ENCODE measurements around the gene ALDH1A3. TPM values are rescaled to one million over a fixed set of nuclear protein-coding genes. Genes with fewer than 3 reads are reported as not detected.

ALDH1A3 gene
- total RNA-seq, 2 experiments from 2014 or later: not detected

DNA sequence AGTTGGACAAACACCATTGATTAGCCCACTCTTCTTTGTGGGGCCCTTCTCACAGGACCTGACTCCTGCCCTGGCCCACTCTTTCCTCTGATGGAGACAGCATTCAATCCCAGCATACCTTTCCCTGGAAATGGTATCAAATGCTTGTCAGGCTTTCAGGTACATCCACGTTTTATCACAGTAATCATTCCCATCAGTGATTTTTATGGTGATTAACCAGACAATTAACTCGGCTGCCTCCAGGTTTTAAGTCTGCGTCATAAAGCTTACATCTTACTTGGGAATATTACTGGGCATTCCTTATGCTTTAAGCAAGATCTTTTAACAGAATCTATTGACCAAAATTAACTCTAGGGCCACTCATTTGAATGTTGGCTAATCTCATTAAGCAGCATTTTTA is 72.9 kb downstream of the ALDH1A3 start:
- no peaks in the 10 kb centered on the region for H3K36me3 ChIP-seq (ENCODE audit: insufficient read depth, low read length)
- no peaks in the 10 kb centered on the region for H3K36me3 Mint-ChIP-seq (ENCODE audit: low read depth)
- H3K27me3 ChIP-seq (ENCODE audit: control insufficient read depth in 1 of 2, insufficient read depth in 2 of 2, low read length in 2 of 2): peaks cover 3 to 11% of the 10 kb centered on the region in 2 experiments
- H3K4me3 ChIP-seq (ENCODE audit: low read length): no peak overlapping the region
- no peak for ATAC-seq (ENCODE audit: poor library complexity)
- TF ChIP-seq, protein P1, sequence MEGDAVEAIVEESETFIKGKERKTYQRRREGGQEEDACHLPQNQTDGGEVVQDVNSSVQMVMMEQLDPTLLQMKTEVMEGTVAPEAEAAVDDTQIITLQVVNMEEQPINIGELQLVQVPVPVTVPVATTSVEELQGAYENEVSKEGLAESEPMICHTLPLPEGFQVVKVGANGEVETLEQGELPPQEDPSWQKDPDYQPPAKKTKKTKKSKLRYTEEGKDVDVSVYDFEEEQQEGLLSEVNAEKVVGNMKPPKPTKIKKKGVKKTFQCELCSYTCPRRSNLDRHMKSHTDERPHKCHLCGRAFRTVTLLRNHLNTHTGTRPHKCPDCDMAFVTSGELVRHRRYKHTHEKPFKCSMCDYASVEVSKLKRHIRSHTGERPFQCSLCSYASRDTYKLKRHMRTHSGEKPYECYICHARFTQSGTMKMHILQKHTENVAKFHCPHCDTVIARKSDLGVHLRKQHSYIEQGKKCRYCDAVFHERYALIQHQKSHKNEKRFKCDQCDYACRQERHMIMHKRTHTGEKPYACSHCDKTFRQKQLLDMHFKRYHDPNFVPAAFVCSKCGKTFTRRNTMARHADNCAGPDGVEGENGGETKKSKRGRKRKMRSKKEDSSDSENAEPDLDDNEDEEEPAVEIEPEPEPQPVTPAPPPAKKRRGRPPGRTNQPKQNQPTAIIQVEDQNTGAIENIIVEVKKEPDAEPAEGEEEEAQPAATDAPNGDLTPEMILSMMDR (IDR thresholded peaks at IDR 0.05): no peak
- H3K27me3 Mint-ChIP-seq: peaks cover 27% of the 10 kb centered on the region
- no peak overlapping the region for H3K27ac ChIP-seq (ENCODE audit: low read depth in 1 of 2, low read length in 2 of 2)
- no peaks in the 10 kb centered on the region for H3K9me3 ChIP-seq (ENCODE audit: control insufficient read depth in 1 of 2, insufficient read depth in 1 of 2, low read length in 2 of 2)
- H3K9me3 Mint-ChIP-seq: no peaks in the 10 kb centered on the region
- POLR2A ChIA-PET: no interaction called here
- H3K27ac Mint-ChIP-seq: no peak overlapping the region
- H3K4me1 ChIP-seq (ENCODE audit: insufficient read depth, low read length): no peaks in the 10 kb centered on the region
- H3K4me1 Mint-ChIP-seq (ENCODE audit: low read depth): no peaks in the 10 kb centered on the region
- intact Hi-C loops (cut with DNase I, micrococcal nuclease): no loop called here
- no peak overlapping the region for H3K4me3 Mint-ChIP-seq
- no peak for DNase-seq
- CTCF ChIA-PET: no interaction called here

GRCh38 chr15:100958326-100959065 is 78.9 kb downstream of the ALDH1A3 start:
- ChIA-PET CTCF (no interaction called here), POLR2A (no interaction called here)
- H3K27ac Mint-ChIP-seq: no peak overlapping the region
- DNase-seq (peak in 2 of 14 experiments; percentile 27 to 32), ATAC-seq (ENCODE audit: poor library complexity) (no peak)
- H3K4me1 Mint-ChIP-seq (ENCODE audit: low read depth): no peaks in the 10 kb centered on the region
- no peak overlapping the region for H3K4me3 Mint-ChIP-seq
- peaks cover 36% of the 10 kb centered on the region for H3K27me3 Mint-ChIP-seq
- H3K4me3 ChIP-seq (ENCODE audit: low read length): no peak overlapping the region
- no peaks in the 10 kb centered on the region for H3K36me3 Mint-ChIP-seq (ENCODE audit: low read depth)
- H3K27me3 ChIP-seq (ENCODE audit: control insufficient read depth in 1 of 2, insufficient read depth in 2 of 2, low read length in 2 of 2): peaks cover 2 to 7% of the 10 kb centered on the region in 2 experiments
- no peaks in the 10 kb centered on the region for H3K36me3 ChIP-seq (ENCODE audit: insufficient read depth, low read length)
- no peaks in the 10 kb centered on the region for H3K9me3 ChIP-seq (ENCODE audit: control insufficient read depth in 1 of 2, insufficient read depth in 1 of 2, low read length in 2 of 2)
- H3K4me1 ChIP-seq (ENCODE audit: insufficient read depth, low read length): no peaks in the 10 kb centered on the region
- TF ChIP-seq, protein P1 (IDR thresholded peaks at IDR 0.05): no peak
- H3K27ac ChIP-seq (ENCODE audit: low read depth in 1 of 2, low read length in 2 of 2): no peak overlapping the region
- intact Hi-C loops (cut with DNase I, micrococcal nuclease): no loop called here
- H3K9me3 Mint-ChIP-seq: no peaks in the 10 kb centered on the region

DNA sequence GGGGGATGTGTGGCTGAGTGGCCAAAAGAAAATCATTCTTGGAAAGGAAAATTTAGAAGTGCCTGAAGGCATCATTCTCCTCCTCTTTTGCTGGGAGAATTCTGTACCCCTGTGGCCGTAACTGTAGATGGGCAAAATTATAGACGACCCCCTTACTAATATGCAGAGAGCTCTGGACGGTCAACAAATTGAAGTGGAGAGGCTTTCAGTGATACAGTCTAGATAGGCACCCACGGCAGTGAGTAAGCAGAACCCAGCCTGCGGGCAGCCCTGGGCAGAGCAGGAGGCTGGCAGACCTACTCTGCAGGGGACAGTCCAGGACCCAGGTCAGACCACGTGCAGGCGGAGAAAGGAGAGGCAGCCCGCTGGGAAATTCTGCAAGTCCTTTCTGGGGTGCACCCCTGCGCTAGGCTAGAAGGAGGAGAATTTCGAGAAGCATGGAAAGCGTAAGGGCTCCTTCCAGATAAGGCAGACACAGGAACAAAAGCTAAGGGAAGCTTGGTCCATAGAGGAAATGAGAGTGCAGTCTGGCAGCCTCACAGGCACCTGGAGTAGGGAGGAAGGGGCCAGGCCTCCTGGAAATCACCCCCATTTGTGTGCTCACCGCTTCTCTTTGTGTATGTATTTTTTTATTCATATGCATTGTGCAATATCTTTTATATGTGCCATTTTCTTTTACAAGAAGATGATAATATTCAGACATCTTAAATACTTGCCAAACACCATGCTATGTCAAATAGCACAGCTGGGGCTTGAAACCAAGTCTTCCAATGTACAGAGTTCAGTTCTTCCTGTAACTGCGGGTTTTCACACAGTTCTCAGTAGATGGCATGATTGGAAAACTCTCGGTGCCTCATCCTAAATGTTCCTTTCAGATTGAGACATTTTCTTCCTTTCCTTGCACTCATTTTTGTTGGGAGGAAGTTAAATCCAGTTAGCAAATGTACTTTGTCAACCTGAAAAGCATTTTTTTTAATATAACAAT is 79.7 kb downstream of the ALDH1A3 start:
- Histone ChIP-seq H3K36me3 (ENCODE audit: insufficient read depth, low read length) (no peaks in the 10 kb centered on the region), H3K4me1 (ENCODE audit: insufficient read depth, low read length) (no peaks in the 10 kb centered on the region), H3K27ac (ENCODE audit: low read depth in 1 of 2, low read length in 2 of 2) (no peak overlapping the region), H3K4me3 (ENCODE audit: low read length) (no peak overlapping the region), H3K27me3 (ENCODE audit: control insufficient read depth in 1 of 2, insufficient read depth in 2 of 2, low read length in 2 of 2) (peaks cover 2 to 16% of the 10 kb centered on the region in 2 experiments), H3K9me3 (ENCODE audit: control insufficient read depth in 1 of 2, insufficient read depth in 1 of 2, low read length in 2 of 2) (no peaks in the 10 kb centered on the region)
- peak in 2 of 14 experiments; percentile 25 to 29 for DNase-seq
- Mint-ChIP-seq H3K36me3 (ENCODE audit: low read depth) (no peaks in the 10 kb centered on the region), H3K4me3 (no peak overlapping the region), H3K9me3 (no peaks in the 10 kb centered on the region), H3K4me1 (ENCODE audit: low read depth) (no peaks in the 10 kb centered on the region), H3K27me3 (peaks cover 35% of the 10 kb centered on the region), H3K27ac (no peak overlapping the region)
- CTCF ChIA-PET: no interaction called here
- TF ChIP-seq, protein P1 (IDR thresholded peaks at IDR 0.05): no peak
- POLR2A ChIA-PET: no interaction called here
- intact Hi-C loops (cut with DNase I, micrococcal nuclease): no loop called here
- ATAC-seq (ENCODE audit: poor library complexity): no peak

Other genes with a start within 250 kb of the ALDH1A3 start
- under 1 TPM; 0.60 to 0.73 TPM for gene LRRK1, start 39.5 kb downstream of the ALDH1A3 start, total RNA-seq